Thyroid gland (tissue), 4 donors: ENCODE data around the gene UBE2F. TPM values are rescaled to one million over a fixed set of nuclear protein-coding genes. Genes with fewer than 3 reads are reported as not detected.

Source experiments
- DNase-seq, 2 donors: peaks; one replicate each; pipeline ENCODE4 v3.0.0-alpha.2; 2019
- H3K27ac ChIP-seq, 3 donors: fragments of 200-600 bp; sonication (generic); 1 replicate in 2 of 3; 2 replicates in 1 of 3; pipeline ENCODE4 v1.5.1; 2016 to 2019; ENCODE audit warnings: mild to moderate bottlenecking in 1 of 3, moderate library complexity in 1 of 3
- H3K27me3 ChIP-seq: fragments of 200-600 bp; sonication (generic); one replicate; pipeline ENCODE4 v1.5.1; 2019
- H3K36me3 ChIP-seq, 2 donors: fragments of 200-600 bp; sonication (generic); one replicate each; pipeline ENCODE4 v1.5.1; 2016 to 2019
- H3K4me1 ChIP-seq, 2 donors: fragments of 200-600 bp; sonication (generic); one replicate each; pipeline ENCODE4 v1.5.1; 2017 to 2019
- H3K4me3 ChIP-seq, 3 donors: fragments of 200-600 bp; sonication (generic); replicated peaks in 1 of 3; 1 replicate in 2 of 3; 2 replicates in 1 of 3; pipeline ENCODE4 v1.5.1; 2016; ENCODE audit warnings: mild to moderate bottlenecking in 1 of 3
- H3K9me3 ChIP-seq: fragments of 200-600 bp; sonication (generic); one replicate; pipeline ENCODE4 v1.5.1; 2017
- CTCF ChIP-seq, 6 experiments: fragments of 200-600 bp in 3 of 6; fragments of 450-650 bp in 3 of 6; sonication (generic) in 3 of 6; IDR thresholded peaks; one replicate each; pipeline ENCODE4 v1.5.1; 2016 to 2019; ENCODE audit warnings: antibody characterized with exemption in 6 of 6, mild to moderate bottlenecking in 2 of 6, inconsistent platforms in 1 of 6, moderate library complexity in 1 of 6
- POLR2A ChIP-seq, 2 donors: fragments of 450-650 bp; IDR thresholded peaks; one replicate each; pipeline ENCODE4 v1.6.1; 2017; ENCODE audit warnings: antibody characterized with exemption in 2 of 2, mild to moderate bottlenecking in 2 of 2, moderate library complexity in 1 of 2
- WGBS, 2 donors: methylation state at CpG; one replicate each; pipeline ENCODE4 v1.1.5; 2017; 5-methylcytosine and 5-hydroxymethylcytosine counted together
- intact Hi-C: fragments of 100-400 bp; cut with DNase I; formaldehyde crosslinking; loops from one replicate; pipeline ENCODE4 v1.15.1; 2023
- total RNA-seq, 4 donors: library from RNA; depleted of rRNA; stranded (reverse); fragments of >200 nt; gene quantifications; one replicate each; pipeline ENCODE4 v1.2.3, GENCODE V29; 2016

Gene UBE2F
- total RNA-seq, 4 donors from 2014 or later: 79.8 to 134 (median 122) TPM

- no peaks in the 10 kb centered on the region for H3K9me3 ChIP-seq
- no peaks in the 10 kb centered on the region for H3K36me3 ChIP-seq
- no peak for TF ChIP-seq CTCF (IDR thresholded peaks at IDR 0.05)
- TF ChIP-seq POLR2A (IDR thresholded peaks at IDR 0.05): no peak
- H3K4me3 ChIP-seq: no peak overlapping the region
- H3K27me3 ChIP-seq: no peaks in the 10 kb centered on the region
- DNase-seq: no peak
- no peak overlapping the region for H3K27ac ChIP-seq
- WGBS, 2 donors: 96% methylated on average over 3 of the region's 3 CpGs
- intact Hi-C loops: no loop called here
- H3K4me1 ChIP-seq: peaks cover 3 to 14% of the 10 kb centered on the region in 2 donors
Observed at GRCh38 chr2:238004077-238004830, 37.4 kb downstream of the UBE2F start.

GRCh38 chr2:238005528-238005927 is 38.7 kb downstream of the UBE2F start:
- TF ChIP-seq CTCF (IDR thresholded peaks at IDR 0.05) (no peak), POLR2A (IDR thresholded peaks at IDR 0.05) (no peak)
- no peaks in the 10 kb centered on the region for H3K9me3 ChIP-seq
- DNase-seq: no peak
- H3K27ac ChIP-seq: no peak overlapping the region
- no peaks in the 10 kb centered on the region for H3K27me3 ChIP-seq
- intact Hi-C loops: no loop called here
- peaks cover 11 to 17% of the 10 kb centered on the region in 2 donors for H3K4me1 ChIP-seq
- 85 to 91% methylated on average over 1 of the region's 1 CpG for WGBS, 2 donors
- no peaks in the 10 kb centered on the region for H3K36me3 ChIP-seq
- H3K4me3 ChIP-seq: no peak overlapping the region

- no peak for TF ChIP-seq CTCF (IDR thresholded peaks at IDR 0.05)
- TF ChIP-seq POLR2A (IDR thresholded peaks at IDR 0.05): no peak
- no peak for DNase-seq
- intact Hi-C loops: no loop called here
- no peak overlapping the region for H3K27ac ChIP-seq
- peaks cover 13 to 17% of the 10 kb centered on the region in 2 donors for H3K4me1 ChIP-seq
- no peaks in the 10 kb centered on the region for H3K36me3 ChIP-seq
- no peaks in the 10 kb centered on the region for H3K27me3 ChIP-seq
- H3K9me3 ChIP-seq: no peaks in the 10 kb centered on the region
- no peak overlapping the region for H3K4me3 ChIP-seq
Observed at GRCh38 chr2:238006510-238006909, 39.7 kb downstream of the UBE2F start.

- DNase-seq: no peak
- Histone ChIP-seq H3K27ac (no peak overlapping the region), H3K36me3 (no peaks in the 10 kb centered on the region), H3K4me1 (peaks cover 13 to 17% of the 10 kb centered on the region in 2 donors), H3K9me3 (no peaks in the 10 kb centered on the region), H3K4me3 (no peak overlapping the region), H3K27me3 (no peaks in the 10 kb centered on the region)
- TF ChIP-seq POLR2A (IDR thresholded peaks at IDR 0.05) (no peak), CTCF (IDR thresholded peaks at IDR 0.05) (no peak)
- WGBS, 2 donors: 84 to 98% methylated on average over 6 of the region's 6 CpGs
- intact Hi-C loops: no loop called here
Observed at GRCh38 chr2:238007924-238008323, 41.1 kb downstream of the UBE2F start.

- Histone ChIP-seq H3K27ac (no peak overlapping the region), H3K27me3 (no peaks in the 10 kb centered on the region), H3K4me3 (no peak overlapping the region), H3K4me1 (peaks cover 23 to 28% of the 10 kb centered on the region in 2 donors), H3K36me3 (no peaks in the 10 kb centered on the region), H3K9me3 (no peaks in the 10 kb centered on the region)
- intact Hi-C loops: no loop called here
- TF ChIP-seq CTCF (IDR thresholded peaks at IDR 0.05) (no peak), POLR2A (IDR thresholded peaks at IDR 0.05) (no peak)
- DNase-seq: no peak
- 89 to 91% methylated on average over 2 of the region's 2 CpGs for WGBS, 2 donors
Observed at GRCh38 chr2:238009563-238009962, 42.7 kb downstream of the UBE2F start.
